ENCODE results near the gene UXS1.

The UXS1 gene

GRCh38 chr2:106073678-106074406 is 120.3 kb downstream of the UXS1 start:
- DNase-seq = no peak

GRCh38 chr2:106070181-106070580 is 123.9 kb downstream of the UXS1 start:
- DNase-seq = no peak

- peak in 1 of 3 experiments; percentile 14 for DNase-seq
These were observed 125.7 kb downstream of the UXS1 start for GRCh38 chr2:106068451-106068850.

GRCh38 chr2:106065983-106066820 is 127.9 kb downstream of the UXS1 start:
- no peak for DNase-seq

GRCh38 chr2:106065268-106065982 is 128.7 kb downstream of the UXS1 start:
- no peak for DNase-seq

- DNase-seq = no peak
These were observed 130.9 kb downstream of the UXS1 start for GRCh38 chr2:106063181-106063580.

- DNase-seq = no peak
These were observed 131.5 kb downstream of the UXS1 start for GRCh38 chr2:106062627-106063026.

- no peak for DNase-seq
These were observed 132.3 kb downstream of the UXS1 start for GRCh38 chr2:106061611-106062349.

- no peak for DNase-seq
These were observed 134.6 kb downstream of the UXS1 start for GRCh38 chr2:106059416-106060065.

GRCh38 chr2:106058469-106059137 is 135.5 kb downstream of the UXS1 start:
- no peak for DNase-seq

- no peak for DNase-seq
These were observed 136.9 kb downstream of the UXS1 start for GRCh38 chr2:106057206-106057605.

- DNase-seq = no peak
These were observed 139.0 kb downstream of the UXS1 start for GRCh38 chr2:106054880-106055655.

- DNase-seq = no peak
These were observed 139.8 kb downstream of the UXS1 start for GRCh38 chr2:106054321-106054720.

GRCh38 chr2:106053581-106053980 is 140.5 kb downstream of the UXS1 start:
- DNase-seq = no peak

- DNase-seq = no peak
These were observed 141.0 kb downstream of the UXS1 start for GRCh38 chr2:106053116-106053515.

- no peak for DNase-seq
These were observed 149.2 kb downstream of the UXS1 start for GRCh38 chr2:106044859-106045258.

- DNase-seq = no peak
These were observed 150.1 kb downstream of the UXS1 start for GRCh38 chr2:106044021-106044420.
